Activated naive CD4-positive, alpha-beta T cell treated with anti-CD3 and anti-CD28 coated beads, Interleukin-2, amount 50 U/mL, for 16 hours (primary cell): Measurements from ENCODE around the gene PGAP6.
"Not testable (repeated sequence)": the region's sequence is repeated elsewhere in the genome, so short reads cannot be mapped to it uniquely, and the experiment has no call there.

Experiments
- DNase-seq: peaks from one replicate; pipeline ENCODE4 v3.0.0-alpha.2; 2020

The PGAP6 gene

GRCh38 chr16:349211-349610 lies 32.6 kb downstream of the PGAP6 start:
- no peak for DNase-seq

- DNase-seq: not testable (repeated sequence)
Measured at GRCh38 chr16:348495-348894, 33.3 kb downstream of the PGAP6 start.

GRCh38 chr16:347203-347602 lies 34.6 kb downstream of the PGAP6 start:
- DNase-seq: no peak

- DNase-seq: no peak
Measured at GRCh38 chr16:346587-346986, 35.2 kb downstream of the PGAP6 start.

- DNase-seq: no peak
Measured at GRCh38 chr16:345772-346171, 36.0 kb downstream of the PGAP6 start.

- DNase-seq: no peak
Measured at GRCh38 chr16:342455-343213, 39.1 kb downstream of the PGAP6 start.

- not testable (repeated sequence) for DNase-seq
Measured at GRCh38 chr16:341974-342336, 39.8 kb downstream of the PGAP6 start.

GRCh38 chr16:341095-341973 lies 40.4 kb downstream of the PGAP6 start:
- not testable (repeated sequence) for DNase-seq

GRCh38 chr16:340370-341091 lies 41.2 kb downstream of the PGAP6 start:
- DNase-seq: no peak

- DNase-seq: no peak
Measured at GRCh38 chr16:339680-340079, 42.1 kb downstream of the PGAP6 start.

- no peak for DNase-seq
Measured at GRCh38 chr16:337975-338575, 43.7 kb downstream of the PGAP6 start.

- no peak for DNase-seq
Measured at GRCh38 chr16:337437-337836, 44.3 kb downstream of the PGAP6 start.

- DNase-seq: no peak
Measured at GRCh38 chr16:336269-336668, 45.5 kb downstream of the PGAP6 start.

- DNase-seq: not testable (repeated sequence)
Measured at GRCh38 chr16:334861-335632, 46.7 kb downstream of the PGAP6 start.

- not testable (repeated sequence) for DNase-seq
Measured at GRCh38 chr16:334164-334832, 47.5 kb downstream of the PGAP6 start.

GRCh38 chr16:333406-334094 lies 48.2 kb downstream of the PGAP6 start:
- no peak for DNase-seq

GRCh38 chr16:331181-331814 lies 50.5 kb downstream of the PGAP6 start:
- DNase-seq: not testable (repeated sequence)

- DNase-seq: no peak
Measured at GRCh38 chr16:330741-331140, 51.0 kb downstream of the PGAP6 start.

- no peak for DNase-seq
Measured at GRCh38 chr16:325375-326145, 56.2 kb downstream of the PGAP6 start.
